Panc1 (cell line): ENCODE data around the gene SLIT3. TPM values are rescaled to one million over a fixed set of nuclear protein-coding genes. Genes with fewer than 3 reads are reported as not detected.

ENCODE experiments used
- ATAC-seq: fragments of 200-7000 bp; cut with Tn5 transposase; 2 replicates; pipeline ENCODE4 v1.9.1; 2020; ENCODE audit warnings: mild to moderate bottlenecking, moderate library complexity
- BruUV-seq: library from RNA; stranded (reverse); fragments of 400-500 nt; replicated peaks from 2 replicates; lab custom pipeline; 2021; lab: Mats Ljungman, UMichigan
- CTCF ChIA-PET: fragments of 300-600 bp; sonication (Branson Sonifier 250); formaldehyde crosslinking; loops from one replicate; lab custom pipeline; 2022; ENCODE audit warnings: antibody characterized with exemption; lab: Charles Lee
- POLR2A ChIA-PET: fragments of 300-600 bp; sonication (Branson Sonifier 250); formaldehyde crosslinking; loops from one replicate; lab custom pipeline; 2022; ENCODE audit warnings: antibody characterized with exemption; lab: Charles Lee
- DNase-seq: peaks from one replicate; pipeline ENCODE4 v3.0.0-alpha.2; 2010; ENCODE audit warnings: low read depth, low spot score
- H3K27ac ChIP-seq: 2 replicates; pipeline ENCODE4 v1.5.1; 2011; ENCODE audit warnings: mild to moderate bottlenecking, low read length, inconsistent platforms
- H3K27me3 ChIP-seq: fragments of 200-500 bp; sonication (Bioruptor generic); 2 replicates; pipeline ENCODE4 v1.6.0; 2014; ENCODE audit warnings: low read length, inconsistent platforms; ENCODE audit not compliant: control insufficient read depth, insufficient read depth
- H3K36me3 ChIP-seq: fragments of 200-500 bp; sonication (Bioruptor generic); 2 replicates; pipeline ENCODE4 v1.5.1; 2014; ENCODE audit warnings: inconsistent platforms, mild to moderate bottlenecking, low read length, moderate library complexity; ENCODE audit not compliant: control insufficient read depth, insufficient read depth
- H3K4me1 ChIP-seq: 2 replicates; pipeline ENCODE4 v1.5.1; 2011; ENCODE audit warnings: inconsistent platforms, mild to moderate bottlenecking, low read length, moderate library complexity; ENCODE audit not compliant: control insufficient read depth, insufficient read depth
- H3K4me3 ChIP-seq, 2 experiments: 2 replicates each; pipeline ENCODE4 v1.5.1; 2011 to 2012; ENCODE audit warnings: low read depth in 2 of 2, low read length in 2 of 2, mild to moderate bottlenecking in 2 of 2, inconsistent platforms in 1 of 2, moderate library complexity in 1 of 2
- H3K9me3 ChIP-seq: fragments of 200-500 bp; sonication (Bioruptor generic); 2 replicates; pipeline ENCODE4 v1.5.1; 2014; ENCODE audit warnings: low read depth, mild to moderate bottlenecking, inconsistent platforms, low read length, moderate library complexity; ENCODE audit not compliant: control insufficient read depth, insufficient read depth
- POLR2AphosphoS5 ChIP-seq: IDR thresholded peaks from 2 replicates; pipeline ENCODE4 v1.6.1; 2012; ENCODE audit warnings: mild to moderate bottlenecking, low read depth, low read length, moderate library complexity
- SIN3A ChIP-seq: IDR thresholded peaks from 2 replicates; pipeline ENCODE4 v1.6.1; 2012; ENCODE audit warnings: low read depth, mild to moderate bottlenecking, low read length, moderate library complexity, borderline replicate concordance; ENCODE audit not compliant: insufficient read depth
- TCF7L2 ChIP-seq: IDR thresholded peaks from 2 replicates; pipeline ENCODE4 v1.6.1; 2011; ENCODE audit warnings: mild to moderate bottlenecking, low read depth, low read length, inconsistent platforms
- in situ Hi-C: cut with HindIII; loops from 2 replicates; pipeline ENCODE4 v1.10.0; 2016; ENCODE audit warnings: low sequenced_read_pairs, low pct_unique_long_range_greater_than_20kb
- intact Hi-C: fragments of 100-400 bp; cut with micrococcal nuclease; formaldehyde crosslinking; loops from one replicate; pipeline ENCODE4 v1.10.0; 2022; ENCODE audit not compliant: unreplicated experiment
- total RNA-seq: library from RNA; stranded (reverse); gene quantifications from one replicate; pipeline ENCODE4 v1.2.1, GENCODE V29; 2021; ENCODE audit not compliant: unreplicated experiment
- TF ChIP-seq, protein P1 (sequence below): fragments of 450-650 bp; IDR thresholded peaks from 2 replicates; pipeline ENCODE4 v1.5.1; 2017; ENCODE audit warnings: mild to moderate bottlenecking
- TF ChIP-seq, protein P2 (sequence below), 2 experiments: IDR thresholded peaks; 2 replicates each; pipeline ENCODE4 v1.6.1; 2011 to 2012; ENCODE audit warnings: low read depth in 2 of 2, control low read depth in 1 of 2, low read length in 1 of 2, mild to moderate bottlenecking in 1 of 2, moderate library complexity in 1 of 2; ENCODE audit not compliant: insufficient read depth in 1 of 2

The SLIT3 gene
- total RNA-seq, 1 experiment from 2014 or later, result 26.4 TPM

DNA sequence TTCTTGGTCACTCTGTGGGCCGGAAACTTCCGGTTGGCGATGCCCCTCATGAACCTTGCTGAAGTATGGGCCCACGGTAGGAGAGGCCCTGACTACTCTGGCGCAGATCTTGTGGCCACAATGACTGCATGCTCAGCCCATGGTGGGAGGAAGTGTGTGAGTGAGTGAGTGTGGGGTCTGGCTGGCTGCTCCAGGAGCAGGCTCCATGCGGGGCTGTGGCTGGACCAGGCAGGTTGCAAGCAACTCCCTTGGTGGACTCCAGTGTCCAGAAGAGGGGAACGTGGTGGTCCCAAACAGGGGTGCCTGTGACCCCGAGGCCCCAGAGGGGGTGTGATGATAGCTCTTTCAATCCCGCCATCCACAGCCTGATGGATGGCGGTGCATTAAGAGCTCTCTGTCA lies 686.3 kb downstream of the SLIT3 start:
- DNase-seq (no peak), ATAC-seq (no peak)
- in situ Hi-C loops, result no loop called here
- Histone ChIP-seq H3K27ac (no peak overlapping the region), H3K4me1 (no peaks in the 10 kb centered on the region), H3K4me3 (no peak overlapping the region), H3K36me3 (no peaks in the 10 kb centered on the region), H3K9me3 (no peaks in the 10 kb centered on the region), H3K27me3 (no peaks in the 10 kb centered on the region)
- intact Hi-C loops, result no loop called here
- BruUV-seq, result no TSS peak
- ChIA-PET CTCF (no interaction called here), POLR2A (no interaction called here)
- TF ChIP-seq, protein P1, sequence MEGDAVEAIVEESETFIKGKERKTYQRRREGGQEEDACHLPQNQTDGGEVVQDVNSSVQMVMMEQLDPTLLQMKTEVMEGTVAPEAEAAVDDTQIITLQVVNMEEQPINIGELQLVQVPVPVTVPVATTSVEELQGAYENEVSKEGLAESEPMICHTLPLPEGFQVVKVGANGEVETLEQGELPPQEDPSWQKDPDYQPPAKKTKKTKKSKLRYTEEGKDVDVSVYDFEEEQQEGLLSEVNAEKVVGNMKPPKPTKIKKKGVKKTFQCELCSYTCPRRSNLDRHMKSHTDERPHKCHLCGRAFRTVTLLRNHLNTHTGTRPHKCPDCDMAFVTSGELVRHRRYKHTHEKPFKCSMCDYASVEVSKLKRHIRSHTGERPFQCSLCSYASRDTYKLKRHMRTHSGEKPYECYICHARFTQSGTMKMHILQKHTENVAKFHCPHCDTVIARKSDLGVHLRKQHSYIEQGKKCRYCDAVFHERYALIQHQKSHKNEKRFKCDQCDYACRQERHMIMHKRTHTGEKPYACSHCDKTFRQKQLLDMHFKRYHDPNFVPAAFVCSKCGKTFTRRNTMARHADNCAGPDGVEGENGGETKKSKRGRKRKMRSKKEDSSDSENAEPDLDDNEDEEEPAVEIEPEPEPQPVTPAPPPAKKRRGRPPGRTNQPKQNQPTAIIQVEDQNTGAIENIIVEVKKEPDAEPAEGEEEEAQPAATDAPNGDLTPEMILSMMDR, result no peak
- TF ChIP-seq POLR2AphosphoS5, result no peak
- no peak for TF ChIP-seq SIN3A
- TF ChIP-seq, protein P2, sequence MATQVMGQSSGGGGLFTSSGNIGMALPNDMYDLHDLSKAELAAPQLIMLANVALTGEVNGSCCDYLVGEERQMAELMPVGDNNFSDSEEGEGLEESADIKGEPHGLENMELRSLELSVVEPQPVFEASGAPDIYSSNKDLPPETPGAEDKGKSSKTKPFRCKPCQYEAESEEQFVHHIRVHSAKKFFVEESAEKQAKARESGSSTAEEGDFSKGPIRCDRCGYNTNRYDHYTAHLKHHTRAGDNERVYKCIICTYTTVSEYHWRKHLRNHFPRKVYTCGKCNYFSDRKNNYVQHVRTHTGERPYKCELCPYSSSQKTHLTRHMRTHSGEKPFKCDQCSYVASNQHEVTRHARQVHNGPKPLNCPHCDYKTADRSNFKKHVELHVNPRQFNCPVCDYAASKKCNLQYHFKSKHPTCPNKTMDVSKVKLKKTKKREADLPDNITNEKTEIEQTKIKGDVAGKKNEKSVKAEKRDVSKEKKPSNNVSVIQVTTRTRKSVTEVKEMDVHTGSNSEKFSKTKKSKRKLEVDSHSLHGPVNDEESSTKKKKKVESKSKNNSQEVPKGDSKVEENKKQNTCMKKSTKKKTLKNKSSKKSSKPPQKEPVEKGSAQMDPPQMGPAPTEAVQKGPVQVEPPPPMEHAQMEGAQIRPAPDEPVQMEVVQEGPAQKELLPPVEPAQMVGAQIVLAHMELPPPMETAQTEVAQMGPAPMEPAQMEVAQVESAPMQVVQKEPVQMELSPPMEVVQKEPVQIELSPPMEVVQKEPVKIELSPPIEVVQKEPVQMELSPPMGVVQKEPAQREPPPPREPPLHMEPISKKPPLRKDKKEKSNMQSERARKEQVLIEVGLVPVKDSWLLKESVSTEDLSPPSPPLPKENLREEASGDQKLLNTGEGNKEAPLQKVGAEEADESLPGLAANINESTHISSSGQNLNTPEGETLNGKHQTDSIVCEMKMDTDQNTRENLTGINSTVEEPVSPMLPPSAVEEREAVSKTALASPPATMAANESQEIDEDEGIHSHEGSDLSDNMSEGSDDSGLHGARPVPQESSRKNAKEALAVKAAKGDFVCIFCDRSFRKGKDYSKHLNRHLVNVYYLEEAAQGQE (IDR thresholded peaks at IDR 0.05; ENCODE audit: insufficient read depth in 1 of 2, low read depth in 2 of 2, low read length in 1 of 2), result no peak

DNA sequence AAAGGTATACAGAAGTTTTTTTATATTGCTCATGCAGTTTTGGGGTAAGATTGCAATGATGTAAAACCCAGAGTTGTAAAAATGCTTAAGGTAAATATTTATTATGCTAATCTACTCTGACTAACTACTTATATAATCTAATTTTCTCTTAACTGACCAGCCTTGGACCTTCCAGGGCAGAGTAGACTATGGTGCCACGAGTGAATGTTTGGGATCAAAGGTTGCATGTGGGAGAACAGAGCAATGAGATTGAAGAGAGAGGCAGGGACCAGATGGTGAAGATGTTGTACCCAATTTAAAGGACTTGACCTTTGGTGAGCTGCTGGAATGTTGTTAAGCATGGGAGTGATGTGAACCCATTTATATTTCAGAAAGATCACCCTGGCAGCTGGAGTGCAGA lies 686.9 kb downstream of the SLIT3 start:
- TF ChIP-seq, protein P1, result no peak
- TF ChIP-seq SIN3A (no peak), POLR2AphosphoS5 (no peak), TCF7L2 (no peak)
- TF ChIP-seq, protein P2 (IDR thresholded peaks at IDR 0.05; ENCODE audit: insufficient read depth in 1 of 2, low read depth in 2 of 2, low read length in 1 of 2), result no peak
- Histone ChIP-seq H3K36me3 (no peaks in the 10 kb centered on the region), H3K27me3 (no peaks in the 10 kb centered on the region), H3K9me3 (no peaks in the 10 kb centered on the region), H3K4me1 (no peaks in the 10 kb centered on the region), H3K27ac (no peak overlapping the region), H3K4me3 (no peak overlapping the region)
- in situ Hi-C loops, result no loop called here
- BruUV-seq, result no TSS peak
- DNase-seq (no peak), ATAC-seq (no peak)
- intact Hi-C loops, result no loop called here
- ChIA-PET POLR2A (no interaction called here), CTCF (no interaction called here)
